EL (cell line): ENCODE data around the gene CIRBP.

Experiments used
- DNase-seq: peaks from one replicate; pipeline ENCODE4 v3.0.0-alpha.2; 2016

The CIRBP gene

DNA sequence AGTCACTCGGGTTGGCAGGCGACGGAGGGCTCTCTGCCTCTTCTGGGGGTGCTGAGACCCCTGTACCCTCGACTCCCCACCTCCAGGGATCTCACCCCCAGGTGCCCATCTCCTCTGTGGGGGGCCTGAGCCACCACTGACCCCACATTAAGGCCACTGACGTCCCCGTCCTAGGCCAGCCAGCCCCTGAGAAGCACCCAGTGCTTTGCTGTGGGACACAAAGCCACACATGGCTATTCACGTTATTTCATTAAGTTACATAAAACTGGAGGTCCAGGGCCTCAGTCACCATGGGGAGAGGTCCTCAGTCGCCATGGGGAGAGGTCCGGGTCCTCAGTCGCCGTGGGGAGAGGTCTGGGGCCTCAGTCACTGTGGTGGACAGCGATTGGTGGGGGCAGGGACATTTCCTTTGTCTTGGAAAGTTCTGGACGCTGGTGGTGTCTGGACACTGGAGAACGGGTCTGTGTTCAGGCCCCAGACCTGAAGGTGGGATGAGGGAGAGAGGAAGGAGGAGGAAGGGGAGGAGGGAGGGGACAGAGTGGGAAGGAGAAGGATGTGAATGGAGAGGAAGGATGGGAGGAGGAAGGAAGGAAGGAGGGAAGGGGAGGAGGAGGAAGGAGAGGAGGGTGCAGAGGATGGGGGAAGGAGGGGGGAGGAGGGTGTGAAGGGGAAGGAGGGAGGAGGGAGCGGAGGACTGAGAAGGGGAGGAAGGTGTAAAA lies 12.6 kb downstream of the CIRBP start:
- DNase-seq: no peak

DNA sequence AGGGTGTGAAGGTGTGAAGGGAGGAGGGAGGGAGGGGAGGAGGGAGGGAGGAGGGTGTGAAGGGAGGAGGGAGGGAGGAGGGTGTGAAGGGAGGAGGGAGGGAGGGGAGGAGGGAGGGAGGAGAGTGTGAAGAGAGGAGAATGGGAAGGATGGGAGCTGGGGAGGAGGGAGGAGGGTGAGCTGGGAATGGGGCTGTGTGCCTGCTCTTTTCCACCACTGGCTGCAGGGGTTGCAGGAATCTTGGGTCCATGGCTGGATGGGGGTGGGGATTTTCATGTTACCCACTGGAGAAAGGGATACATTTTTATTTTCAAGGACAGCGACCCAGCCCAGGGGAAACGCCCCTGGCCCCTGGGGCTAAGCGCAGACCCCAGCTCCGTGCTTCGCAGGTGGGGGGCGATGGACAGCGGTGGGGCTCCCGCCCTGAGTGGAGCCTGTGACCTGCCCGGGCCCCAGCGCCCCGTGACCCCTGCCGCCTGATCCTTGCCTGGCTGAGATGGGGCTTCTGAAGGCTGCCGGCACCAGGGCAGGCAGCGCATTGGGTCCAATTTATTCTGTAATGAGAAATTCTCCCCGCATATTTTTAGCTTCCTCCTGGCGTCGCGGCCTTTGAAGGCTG lies 13.6 kb downstream of the CIRBP start:
- DNase-seq: no peak

DNA sequence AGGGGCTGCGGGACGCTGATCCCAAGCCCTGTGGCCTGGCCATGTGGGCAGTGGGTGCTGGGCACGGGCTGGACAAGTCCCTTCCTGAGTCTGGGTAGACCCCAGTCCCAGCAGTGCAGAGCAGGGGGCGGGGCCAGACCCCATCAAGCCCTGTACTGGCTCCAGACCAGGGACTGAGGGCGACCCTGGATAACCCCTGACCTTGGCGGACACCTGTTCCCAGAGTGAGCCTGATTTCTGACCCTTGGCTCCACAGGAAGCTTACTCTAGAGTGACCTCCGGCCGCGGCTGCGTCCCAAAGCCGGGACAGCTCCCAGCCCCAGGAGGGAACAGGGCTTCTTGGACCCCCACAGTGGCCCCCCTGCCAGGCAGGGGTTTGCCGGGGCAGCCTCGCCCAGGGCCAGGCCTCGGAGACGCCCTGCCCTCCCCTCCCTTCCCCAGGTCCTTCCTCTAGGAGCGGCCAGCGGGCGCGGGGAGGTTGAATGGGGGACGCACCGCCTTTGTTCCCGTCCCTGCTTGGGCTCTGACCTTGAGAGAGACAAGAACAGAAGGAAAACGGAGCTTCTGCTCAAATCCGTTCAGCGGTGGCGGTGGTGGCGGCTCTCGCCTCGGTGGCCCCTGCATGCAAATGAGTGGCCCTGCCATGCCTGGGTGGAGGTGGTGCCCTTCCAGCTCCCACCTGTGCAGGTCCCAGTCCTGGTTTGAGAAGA lies 14.2 kb downstream of the CIRBP start:
- no peak for DNase-seq

DNA sequence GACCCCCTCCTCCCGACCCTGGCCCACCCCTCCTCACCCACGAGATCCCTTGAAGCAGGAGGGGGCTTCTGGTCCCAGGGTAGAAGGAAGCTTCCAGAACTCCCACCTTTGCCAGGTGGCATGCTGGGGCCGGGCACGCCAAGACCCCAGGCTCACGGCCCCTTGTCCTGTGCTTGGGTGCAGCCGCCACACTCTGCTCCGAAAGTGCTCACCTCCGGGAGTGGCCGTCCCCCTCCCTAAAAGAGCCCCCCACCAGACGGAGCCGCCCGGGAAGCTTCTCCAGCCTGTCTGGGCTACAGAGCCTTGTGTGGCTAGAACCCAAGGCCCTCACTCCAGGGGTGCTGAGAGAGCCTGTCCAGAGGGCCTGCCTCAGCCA lies 14.8 kb downstream of the CIRBP start:
- DNase-seq: no peak

DNA sequence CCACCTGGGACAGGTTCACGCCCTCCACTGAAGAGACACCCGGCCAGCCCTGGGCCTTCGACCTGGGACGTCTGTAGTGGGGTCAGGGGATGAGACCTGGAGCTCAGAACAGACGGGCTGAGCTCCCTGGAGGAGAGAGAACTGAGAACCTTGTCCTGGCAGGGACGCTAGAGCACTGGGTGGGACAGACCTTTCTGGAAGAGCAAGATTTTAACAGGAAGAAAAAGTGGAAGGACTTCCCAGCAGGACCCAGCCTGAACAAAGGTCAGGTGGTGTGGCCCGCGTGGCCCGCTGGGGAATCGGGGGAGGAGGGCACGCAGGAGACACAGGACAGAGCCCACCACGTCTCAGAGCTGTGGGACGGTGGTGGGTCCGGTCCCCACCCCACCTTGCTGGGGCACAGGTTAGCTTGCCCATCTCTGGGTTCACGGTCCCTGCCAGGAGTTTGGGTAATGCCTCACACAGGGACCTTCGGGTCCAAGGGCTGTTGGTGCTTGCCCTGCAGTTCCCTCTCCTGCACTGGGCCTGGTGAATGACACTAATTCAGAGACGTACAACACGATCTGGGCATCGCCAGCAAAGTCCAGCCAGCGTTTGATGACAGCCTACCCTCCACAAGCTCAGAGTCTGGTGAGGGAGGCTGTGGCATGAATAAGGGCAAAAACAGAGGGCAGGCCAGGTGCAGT lies 15.3 kb downstream of the CIRBP start:
- DNase-seq: no peak

DNA sequence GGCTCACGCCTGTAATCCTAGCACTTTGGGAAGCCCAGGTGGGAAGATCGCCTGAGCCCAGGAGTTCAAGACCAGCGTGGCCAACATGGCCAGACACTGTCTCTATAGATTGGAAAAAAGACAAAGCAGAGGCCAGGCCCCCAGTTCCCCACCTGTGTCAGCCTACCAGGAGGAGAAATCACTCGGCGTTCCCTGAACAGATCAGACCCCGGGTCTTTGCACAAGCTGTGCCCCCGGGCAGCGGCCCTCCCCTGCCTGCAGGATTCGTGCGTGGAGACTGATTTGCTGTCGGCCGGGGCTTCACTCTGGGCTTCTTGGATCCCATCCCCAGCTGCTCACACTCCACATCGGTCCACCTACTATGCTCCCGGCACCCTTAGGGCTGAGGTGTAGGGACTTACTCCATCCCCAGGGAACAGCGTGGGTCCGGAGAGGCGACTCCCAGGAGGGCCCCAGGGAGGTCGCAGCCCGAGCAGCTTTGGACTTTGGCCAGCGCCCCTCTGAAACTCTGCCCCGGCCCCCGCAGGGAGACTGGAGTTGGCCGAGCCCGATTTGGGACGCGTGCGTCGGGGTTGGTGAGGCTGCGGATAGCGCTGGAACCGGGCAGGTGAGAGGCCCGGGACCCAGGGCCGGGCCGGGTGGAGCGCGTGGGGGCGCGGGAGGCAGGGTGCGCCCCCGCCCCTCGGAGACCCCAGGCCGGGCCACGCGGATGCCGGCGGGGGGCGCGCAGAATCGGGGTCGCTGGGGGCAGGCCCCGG lies 16.0 kb downstream of the CIRBP start:
- DNase-seq: no peak

DNA sequence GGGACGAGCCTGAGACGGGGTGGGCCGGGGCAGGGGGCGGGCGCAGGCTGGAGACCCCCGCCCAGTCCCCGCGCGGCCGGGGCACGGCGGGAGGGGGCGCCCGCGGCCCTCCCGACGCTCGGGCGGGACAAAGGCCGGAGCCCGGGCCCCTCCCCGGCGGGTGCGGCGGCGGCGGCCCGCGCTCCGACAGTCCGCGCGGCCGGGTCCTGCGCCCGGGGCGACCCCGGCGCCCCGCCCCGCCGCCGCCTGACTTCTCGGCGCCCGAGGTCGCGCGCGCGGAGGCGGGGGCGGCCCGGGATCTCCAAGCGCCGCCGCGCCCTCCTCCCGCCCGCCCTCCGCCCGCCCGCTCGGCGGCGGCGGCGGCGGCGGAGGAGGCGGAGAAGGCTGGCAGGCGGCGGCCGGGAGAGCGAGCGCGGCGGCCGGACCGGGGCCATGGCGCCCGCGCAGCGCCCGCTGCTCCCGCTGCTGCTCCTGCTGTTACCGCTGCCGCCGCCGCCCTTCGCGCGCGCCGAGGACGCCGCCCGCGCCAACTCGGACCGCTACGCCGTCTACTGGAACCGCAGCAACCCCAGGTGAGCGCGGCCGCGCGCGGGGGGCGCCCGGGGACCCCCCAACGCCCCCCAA lies 16.7 kb downstream of the CIRBP start, which contains the start of gene EFNA2:
Gene EFNA2 (plus strand): TSS at position 137 of the 624 bp plus-strand sequence. CDS start 296 bp downstream, at position 433.
- DNase-seq: no peak

DNA sequence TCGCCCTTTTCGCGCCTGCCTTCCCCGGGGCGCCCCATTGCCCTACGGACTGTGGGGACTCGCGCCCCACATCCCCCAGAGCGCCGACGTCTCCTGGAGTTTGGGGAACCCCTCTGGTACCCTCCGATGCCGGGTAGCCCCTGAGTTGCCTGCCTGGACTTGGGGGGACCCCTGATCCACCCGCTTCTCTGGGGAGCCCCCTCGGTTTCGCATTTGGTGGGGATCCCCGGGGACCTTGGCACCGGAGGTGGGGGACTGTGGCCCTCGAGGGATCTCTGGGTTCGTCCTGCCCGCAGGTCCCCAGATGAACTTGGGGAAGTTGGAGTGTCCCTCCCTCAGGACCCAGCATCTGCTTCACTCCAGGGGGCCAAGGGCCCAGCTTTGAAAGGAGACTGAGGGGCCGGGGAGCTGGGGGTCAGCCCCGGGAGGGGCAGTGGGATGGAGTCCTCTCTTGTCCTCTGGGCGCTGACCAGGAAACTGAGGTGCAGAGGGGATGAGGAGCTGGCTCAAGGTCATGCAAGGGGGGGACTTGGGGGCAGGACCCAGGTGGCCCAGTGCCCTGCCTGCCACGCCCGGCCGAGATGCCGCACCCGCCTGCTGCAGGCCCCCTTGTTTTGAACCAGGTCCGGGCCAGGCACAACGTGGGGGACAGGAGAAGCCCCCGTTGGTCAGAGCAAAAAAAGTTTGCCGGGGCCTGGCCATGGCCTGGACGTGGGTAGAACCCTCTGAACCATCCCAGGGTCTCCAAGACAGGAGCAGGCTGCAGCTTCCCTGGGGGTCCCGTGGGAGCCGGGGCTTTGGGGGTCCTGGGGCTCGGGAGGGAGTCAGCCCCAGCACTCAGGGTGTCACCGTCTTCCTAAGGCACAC lies 17.6 kb downstream of the CIRBP start:
- DNase-seq: no peak

DNA sequence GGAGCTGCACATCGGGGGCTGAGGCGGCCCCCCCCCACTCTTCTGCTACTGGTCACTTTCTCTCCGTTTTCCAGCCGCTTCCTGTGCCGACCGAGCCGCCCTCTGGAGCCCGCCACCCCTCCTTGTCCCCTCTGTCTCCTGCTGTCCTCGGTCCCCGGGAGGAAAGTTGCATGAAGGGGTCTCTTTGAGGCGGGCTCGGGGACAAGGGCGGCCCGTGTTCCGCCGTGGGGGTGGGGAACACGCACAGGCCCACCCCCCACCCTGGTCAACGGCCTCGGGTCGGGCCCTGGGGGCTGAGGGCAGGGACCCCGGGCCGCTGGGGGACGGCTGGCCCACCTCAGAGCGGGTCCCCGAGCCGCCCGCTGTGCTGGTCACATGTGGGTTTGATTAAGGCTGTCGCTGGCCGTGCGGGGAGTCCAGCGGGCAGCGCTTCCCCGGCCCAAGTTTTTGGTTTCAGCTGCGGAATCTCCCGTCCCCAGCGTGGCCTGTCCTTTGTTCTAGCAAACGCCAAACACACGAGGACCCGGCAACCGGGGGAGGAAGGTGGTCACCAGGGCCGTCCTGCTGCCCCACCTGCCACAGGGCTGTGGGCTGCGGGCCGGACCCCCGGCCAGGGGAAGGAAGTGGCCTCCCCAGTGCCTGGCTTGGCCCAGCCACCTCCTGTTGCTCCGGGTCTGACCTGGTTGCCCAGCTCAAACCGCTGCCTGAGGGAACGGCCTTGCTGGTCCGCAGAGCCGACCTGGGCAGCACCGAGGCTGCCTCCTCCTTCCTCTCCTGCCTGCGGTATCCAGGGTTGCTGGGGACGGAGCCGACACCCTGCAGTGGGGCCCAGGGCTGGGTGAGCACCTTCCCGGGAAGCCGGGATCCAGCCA lies 18.5 kb downstream of the CIRBP start:
- no peak for DNase-seq

DNA sequence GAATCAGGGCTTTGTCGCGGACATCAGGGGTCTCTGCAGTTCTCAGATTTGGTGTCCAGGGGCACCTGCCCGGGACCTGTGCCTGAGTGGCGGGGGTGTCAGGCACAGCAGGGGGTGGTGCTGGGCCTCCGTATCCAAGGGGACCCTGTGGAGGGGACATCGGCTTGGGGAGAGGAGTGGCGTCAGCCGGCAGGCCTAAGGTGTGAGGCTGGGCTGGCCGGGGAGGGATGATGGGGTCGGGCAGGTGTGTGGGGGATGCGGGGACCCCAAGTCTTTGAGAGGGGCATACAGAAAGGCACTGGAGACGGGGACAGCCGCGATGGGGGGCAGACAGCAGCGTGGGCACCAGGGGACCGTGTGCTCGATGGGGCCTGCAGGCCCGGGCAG lies 19.1 kb downstream of the CIRBP start:
- no peak for DNase-seq

DNA sequence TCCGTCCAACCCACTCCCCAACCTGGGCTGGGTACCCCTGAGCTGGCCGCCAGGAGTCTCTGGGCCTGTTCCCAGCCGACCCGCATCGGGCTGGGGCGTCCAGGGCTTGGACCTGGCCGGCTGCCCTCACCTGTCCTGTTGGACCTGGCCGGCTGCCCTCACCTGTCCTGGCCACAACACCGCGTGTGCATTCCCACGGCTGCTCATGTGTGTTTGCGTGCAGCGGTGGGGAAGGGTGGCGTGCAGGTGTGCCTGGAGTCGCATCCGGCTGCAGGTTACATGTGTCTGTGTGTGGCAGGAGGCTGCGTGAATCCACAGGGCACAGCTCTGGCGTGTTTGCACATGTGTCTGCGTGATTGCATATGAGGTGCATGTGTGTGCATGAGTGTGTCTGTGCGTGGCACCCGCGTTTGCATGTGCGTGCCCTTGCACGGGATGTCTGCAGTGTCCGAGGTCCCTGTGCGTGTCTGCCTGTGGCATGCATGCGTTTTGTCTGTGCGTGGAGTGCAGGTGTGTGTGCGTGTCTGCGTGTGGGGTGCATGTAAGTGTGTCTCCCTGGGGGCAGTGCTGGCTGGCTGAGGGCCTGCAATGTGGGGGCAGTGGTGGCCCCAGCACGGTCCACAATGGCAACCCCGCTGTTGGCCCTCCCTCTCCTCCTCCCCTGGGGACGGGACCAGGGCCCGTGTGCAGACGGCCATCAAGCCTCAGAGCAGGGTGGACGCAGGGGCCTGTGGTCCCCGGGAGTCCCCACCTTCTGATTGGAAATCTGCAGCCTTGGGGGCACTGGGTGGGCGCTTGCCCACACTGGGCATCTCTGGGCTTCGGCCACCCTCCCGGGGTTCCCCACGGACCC lies 19.9 kb downstream of the CIRBP start:
- DNase-seq: no peak

DNA sequence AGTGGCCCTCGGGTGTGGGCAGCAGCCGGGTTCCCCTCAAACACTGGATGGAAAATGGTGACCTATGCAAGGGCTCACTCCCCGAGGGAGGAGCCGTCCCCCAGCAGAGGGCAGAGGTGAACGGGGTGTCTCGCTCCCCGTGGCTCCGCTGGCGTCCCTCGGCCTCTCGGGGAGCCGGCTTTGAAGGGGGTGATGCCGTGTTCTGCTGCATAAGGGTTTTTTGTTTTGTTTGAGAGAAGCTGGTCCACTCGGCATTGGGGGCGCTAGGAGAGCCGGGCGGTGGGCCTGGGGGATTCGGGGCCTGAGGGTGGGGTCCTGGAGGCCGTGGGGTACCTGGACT lies 20.5 kb downstream of the CIRBP start:
- no peak for DNase-seq

DNA sequence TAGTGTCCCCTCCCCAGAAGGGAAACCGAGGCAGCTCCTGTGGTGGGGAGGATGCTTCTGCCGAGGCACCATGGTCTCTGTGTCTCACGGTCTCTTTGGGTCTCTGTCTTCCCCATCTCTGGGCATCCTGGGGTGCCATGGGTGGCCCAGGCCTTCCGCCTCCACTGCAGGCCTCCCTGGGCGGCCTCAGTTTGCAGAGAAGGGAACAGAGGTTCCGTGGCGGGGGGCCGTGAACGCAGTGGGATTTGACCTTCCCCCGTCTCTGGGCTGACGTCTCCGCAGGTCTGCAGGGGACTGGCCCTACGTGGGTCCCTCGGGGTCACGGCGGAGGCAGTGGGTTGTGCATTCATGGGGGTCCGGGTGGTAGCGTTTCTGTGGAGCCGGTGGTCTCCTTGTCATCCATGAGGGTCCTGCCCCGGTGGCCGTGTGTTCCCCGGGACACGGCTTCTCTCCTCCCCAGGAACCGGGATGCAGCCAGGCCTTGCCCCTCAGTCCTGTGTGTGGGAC lies 21.1 kb downstream of the CIRBP start:
- no peak for DNase-seq

DNA sequence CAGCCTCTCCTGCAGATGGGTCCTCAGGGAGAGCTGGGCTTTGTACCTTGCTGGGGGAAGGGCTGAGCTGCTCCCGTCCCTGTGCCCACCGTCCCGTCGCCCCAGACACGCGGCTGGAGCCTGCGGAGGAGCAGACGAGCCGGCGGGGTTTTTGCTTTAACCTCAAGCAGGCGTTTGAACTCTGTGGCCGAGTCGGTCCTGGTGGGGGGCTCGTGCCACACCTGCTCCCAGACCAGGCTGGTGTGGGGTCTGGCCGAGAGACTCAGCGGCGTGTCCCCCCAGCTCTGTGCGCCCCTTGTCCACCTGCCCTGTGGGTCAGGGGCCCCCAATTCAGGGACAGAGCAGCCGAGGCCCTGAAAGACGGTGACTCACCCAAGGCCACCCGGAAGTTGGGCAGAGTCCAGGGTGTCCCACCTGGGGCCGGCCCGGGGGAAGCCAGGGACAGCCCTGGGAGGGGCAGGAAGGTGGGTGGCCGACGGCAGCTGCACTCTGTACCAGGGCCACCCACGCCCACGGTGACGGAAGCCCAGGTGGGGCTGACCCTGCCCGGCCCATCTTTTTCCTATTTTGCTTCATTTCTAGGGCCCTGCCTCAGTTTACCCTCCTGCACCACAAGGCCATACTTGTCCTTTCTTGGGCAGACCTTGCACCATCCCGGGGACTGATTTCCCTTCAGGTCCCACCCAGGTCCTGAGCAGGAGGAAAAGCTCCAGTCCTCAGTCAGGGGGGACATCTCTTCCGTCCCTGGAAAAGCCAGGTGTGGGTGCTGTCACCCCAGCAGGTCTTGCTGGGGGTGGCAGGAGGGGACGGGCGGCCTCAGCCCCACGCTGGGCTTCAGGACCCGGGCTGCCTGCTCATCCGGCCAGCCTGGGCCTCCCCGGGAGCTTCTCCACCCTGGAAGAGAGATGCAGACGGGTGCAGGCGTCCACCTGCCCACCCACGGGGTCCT lies 21.8 kb downstream of the CIRBP start:
- DNase-seq: no peak

DNA sequence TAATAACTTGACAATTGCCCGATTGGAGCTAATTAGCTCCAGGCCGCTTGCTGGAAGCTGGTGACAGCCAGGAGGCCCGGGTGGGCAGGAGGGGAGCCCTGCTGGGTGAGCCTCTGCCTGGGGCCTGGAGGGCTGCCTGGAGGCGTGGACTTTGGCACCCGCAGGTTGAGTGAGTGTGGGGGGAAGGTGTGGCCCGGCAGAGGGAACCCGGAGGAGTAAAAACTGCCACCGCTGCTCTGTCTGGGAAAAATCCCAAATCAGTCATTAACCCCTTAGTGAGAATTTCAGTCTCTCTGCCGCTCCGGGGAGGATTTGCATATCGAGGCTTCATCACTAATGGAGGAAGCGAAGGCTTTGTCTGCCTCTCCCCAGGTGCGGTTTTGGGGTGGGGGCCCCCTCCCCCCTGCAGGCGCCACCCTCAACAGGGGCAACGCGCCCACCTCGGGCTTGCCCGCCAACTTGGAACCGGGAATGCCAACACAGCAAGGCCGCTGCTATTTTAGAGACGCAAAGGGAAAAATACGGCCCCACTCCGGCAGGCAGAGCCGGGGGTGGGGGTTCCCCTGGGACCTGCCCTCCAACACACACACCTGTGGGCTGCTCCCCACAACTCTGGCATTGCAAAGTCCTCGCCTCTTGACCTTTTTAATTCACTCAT lies 22.8 kb downstream of the CIRBP start:
- DNase-seq: no peak

DNA sequence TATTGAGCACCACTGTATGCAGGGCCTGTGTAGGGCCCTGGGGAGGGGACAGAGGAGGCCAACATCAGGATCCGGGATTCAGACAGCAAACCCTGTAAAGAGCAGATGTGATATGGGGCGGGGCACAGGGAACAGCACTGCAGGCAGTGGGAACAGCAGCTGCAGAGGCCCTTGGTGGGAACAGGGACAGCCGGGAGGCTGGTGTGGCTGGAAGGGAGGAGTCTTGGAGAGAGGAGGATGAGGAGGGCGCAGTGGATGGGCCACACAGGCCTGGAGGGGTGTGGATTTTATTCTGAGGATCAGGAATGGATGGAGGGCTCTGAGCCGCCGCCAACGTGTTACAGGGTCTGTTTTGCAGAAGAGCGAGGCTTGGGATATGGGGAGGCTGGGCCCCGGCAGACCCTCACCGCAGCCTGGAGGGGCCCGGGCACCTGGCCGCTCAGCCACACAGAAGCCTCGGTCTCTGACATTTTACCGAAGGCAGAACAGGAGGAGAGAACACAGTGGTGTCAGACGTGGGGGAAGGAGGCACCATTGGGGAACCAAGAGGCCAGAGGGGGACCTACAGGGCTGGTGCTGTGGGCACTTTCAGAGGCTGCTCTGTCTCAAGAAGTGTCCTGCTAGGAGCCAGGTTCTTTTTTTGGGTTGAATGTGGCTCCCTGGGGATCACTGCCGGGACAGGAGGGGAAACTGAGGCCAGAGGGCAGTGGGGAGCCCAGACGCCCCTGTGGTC lies 23.5 kb downstream of the CIRBP start:
- DNase-seq: no peak
